Measurements from ENCODE around the gene TCEA3.
A peak's percentile ranks its signal among the peaks of the same experiment; 100 is the strongest.
"Not testable (repeated sequence)": the region's sequence is repeated elsewhere in the genome, so short reads cannot be mapped to it uniquely, and the experiment has no call there.

TCEA3 gene

GRCh38 chr1:23389837-23390321 lies 34.7 kb downstream of the TCEA3 start:
- DNase-seq = no peak

- no peak for DNase-seq
Observed at GRCh38 chr1:23387494-23387893, 37.1 kb downstream of the TCEA3 start.

- peak; percentile 68 for DNase-seq
Observed at GRCh38 chr1:23385119-23385621, 39.4 kb downstream of the TCEA3 start.

GRCh38 chr1:23384312-23385058 lies 40.1 kb downstream of the TCEA3 start:
- no peak for DNase-seq

- DNase-seq = no peak
Observed at GRCh38 chr1:23383577-23384311, 40.8 kb downstream of the TCEA3 start.

GRCh38 chr1:23381233-23381885 lies 43.2 kb downstream of the TCEA3 start:
- no peak for DNase-seq

GRCh38 chr1:23380719-23381118 lies 43.8 kb downstream of the TCEA3 start:
- DNase-seq = no peak

GRCh38 chr1:23380236-23380635 lies 44.3 kb downstream of the TCEA3 start:
- not testable (repeated sequence) for DNase-seq

GRCh38 chr1:23376890-23377811 lies 47.4 kb downstream of the TCEA3 start:
- no peak for DNase-seq

- not testable (repeated sequence) for DNase-seq
Observed at GRCh38 chr1:23374079-23374735, 50.3 kb downstream of the TCEA3 start.

- DNase-seq = peak; percentile 68
Observed at GRCh38 chr1:23371987-23372880, 52.3 kb downstream of the TCEA3 start.

- peak; percentile 84 for DNase-seq
Observed at GRCh38 chr1:23370709-23371584, 53.6 kb downstream of the TCEA3 start.

- no peak for DNase-seq
Observed at GRCh38 chr1:23370330-23370708, 54.2 kb downstream of the TCEA3 start.

- peak; percentile 76 for DNase-seq
Observed at GRCh38 chr1:23369335-23370013, 55.1 kb downstream of the TCEA3 start, which contains the start of gene ZNF436. Gene ZNF436, minus strand, starts transcription at chr1:23369836. Its CDS starts 1,831 bp downstream, at chr1:23368005.

GRCh38 chr1:23368562-23369334 lies 55.8 kb downstream of the TCEA3 start:
- DNase-seq = peak; percentile 97

GRCh38 chr1:23367791-23368561 lies 56.6 kb downstream of the TCEA3 start:
- DNase-seq = peak; percentile 100

GRCh38 chr1:23367451-23367790 lies 57.1 kb downstream of the TCEA3 start:
- no peak for DNase-seq

Data from islet precursor cell (in vitro differentiated cells).